Activated CD4-positive, alpha-beta T cell treated with anti-CD3 and anti-CD28 coated beads for 4 hours (primary cell): ENCODE results near the gene REXO5.
"Not testable (repeated sequence)": the region's sequence is repeated elsewhere in the genome, so short reads cannot be mapped to it uniquely, and the experiment has no call there.

Source experiments
- DNase-seq, 2 donors: peaks; one replicate each; pipeline ENCODE4 v3.0.0-alpha.2; 2020

The REXO5 gene, protein sequence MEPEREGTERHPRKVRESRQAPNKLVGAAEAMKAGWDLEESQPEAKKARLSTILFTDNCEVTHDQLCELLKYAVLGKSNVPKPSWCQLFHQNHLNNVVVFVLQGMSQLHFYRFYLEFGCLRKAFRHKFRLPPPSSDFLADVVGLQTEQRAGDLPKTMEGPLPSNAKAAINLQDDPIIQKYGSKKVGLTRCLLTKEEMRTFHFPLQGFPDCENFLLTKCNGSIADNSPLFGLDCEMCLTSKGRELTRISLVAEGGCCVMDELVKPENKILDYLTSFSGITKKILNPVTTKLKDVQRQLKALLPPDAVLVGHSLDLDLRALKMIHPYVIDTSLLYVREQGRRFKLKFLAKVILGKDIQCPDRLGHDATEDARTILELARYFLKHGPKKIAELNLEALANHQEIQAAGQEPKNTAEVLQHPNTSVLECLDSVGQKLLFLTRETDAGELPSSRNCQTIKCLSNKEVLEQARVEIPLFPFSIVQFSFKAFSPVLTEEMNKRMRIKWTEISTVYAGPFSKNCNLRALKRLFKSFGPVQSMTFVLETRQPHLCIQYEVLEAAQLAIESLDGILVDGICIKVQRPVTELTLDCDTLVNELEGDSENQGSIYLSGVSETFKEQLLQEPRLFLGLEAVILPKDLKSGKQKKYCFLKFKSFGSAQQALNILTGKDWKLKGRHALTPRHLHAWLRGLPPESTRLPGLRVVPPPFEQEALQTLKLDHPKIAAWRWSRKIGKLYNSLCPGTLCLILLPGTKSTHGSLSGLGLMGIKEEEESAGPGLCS

DNA sequence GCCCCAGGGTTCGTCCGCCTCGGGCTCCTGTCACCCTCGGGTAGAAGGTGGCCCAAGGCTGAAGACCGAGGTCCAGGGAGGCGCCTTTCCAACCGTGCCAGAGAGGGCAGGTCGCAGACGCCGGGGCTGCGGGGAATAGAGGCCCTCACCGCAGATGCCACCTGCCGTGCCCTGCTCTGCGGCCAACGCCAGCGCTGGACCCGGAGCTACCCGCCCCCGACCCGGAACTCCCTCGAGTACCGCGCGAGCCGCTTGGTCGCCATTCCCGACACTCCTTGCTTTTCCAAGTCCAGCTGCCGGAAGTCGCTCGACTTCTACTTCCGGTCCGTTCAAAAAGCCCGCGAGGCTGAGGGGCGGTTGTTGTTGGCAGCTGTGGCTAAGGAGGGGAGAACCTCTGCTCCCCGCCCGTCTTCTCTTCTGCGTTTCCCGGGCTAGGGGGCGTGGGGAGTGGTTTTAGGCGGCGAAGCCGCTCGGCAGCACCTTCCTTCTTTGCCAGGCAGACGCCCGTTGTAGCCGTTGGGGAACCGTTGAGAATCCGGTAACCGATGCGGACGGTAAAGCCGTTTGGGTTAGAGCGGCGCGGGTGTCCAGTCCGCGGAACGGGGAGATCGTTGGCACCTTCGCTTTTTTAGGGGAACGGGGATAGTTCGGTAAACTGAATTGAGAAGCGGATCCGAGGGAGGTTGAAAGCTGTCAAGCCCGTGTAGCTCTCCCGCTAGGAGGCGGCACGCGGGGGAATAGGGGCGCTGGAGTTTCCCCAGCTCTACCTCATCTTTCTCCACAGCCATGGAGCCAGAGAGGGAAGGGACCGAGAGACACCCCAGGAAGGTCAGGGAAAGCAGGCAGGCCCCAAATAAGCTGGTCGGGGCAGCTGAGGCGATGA, at the start of gene REXO5, which contains the start of gene ERI2:
REXO5 (plus strand) TSS at position 360 of the 883 bp plus-strand sequence; CDS start at position 787, 427 bp downstream.
ERI2 (minus strand) TSS at position 305 of the 883 bp plus-strand sequence; CDS start at position 263, 42 bp downstream.
- peak; percentile 59 to 66 for DNase-seq

DNA sequence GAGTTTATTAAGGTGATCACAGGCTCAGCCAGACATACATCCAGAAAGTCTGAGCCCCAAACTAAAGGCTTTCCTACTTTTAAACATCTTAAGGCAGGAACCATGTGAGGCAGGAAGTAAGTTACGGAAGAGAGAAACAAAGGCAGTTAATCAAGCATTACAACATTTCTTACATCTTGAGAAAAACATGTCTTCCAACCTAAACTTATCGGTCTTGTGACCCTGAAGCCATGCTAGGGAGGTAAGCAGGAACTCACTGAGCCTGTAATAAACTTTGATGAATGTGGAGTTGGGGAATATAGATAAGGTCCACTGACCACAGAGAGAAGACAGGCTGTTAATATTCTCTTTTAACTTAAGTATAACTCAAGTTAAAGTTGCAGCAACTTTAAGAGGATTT, 46.0 kb upstream of the REXO5 start:
- DNase-seq, result no peak

DNA sequence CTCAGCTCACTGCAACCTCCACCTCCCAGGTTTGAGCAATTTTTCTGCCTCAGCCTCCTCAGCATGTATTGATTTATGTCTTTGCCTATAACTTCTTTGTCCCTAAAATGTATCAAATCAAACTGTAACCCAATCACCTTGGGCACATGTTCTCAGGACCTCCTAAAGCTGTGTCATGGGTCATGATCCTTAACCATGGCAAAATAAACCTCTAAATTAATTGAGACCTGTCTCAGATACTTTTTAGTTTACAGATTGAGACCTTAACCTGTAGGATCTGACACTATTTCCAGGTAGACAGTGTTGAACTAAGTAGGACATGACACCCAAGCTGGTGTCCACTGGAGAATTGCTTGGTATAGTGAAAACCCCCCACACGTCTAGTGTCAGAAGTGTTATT, 45.2 kb upstream of the REXO5 start:
- DNase-seq, result no peak

DNA sequence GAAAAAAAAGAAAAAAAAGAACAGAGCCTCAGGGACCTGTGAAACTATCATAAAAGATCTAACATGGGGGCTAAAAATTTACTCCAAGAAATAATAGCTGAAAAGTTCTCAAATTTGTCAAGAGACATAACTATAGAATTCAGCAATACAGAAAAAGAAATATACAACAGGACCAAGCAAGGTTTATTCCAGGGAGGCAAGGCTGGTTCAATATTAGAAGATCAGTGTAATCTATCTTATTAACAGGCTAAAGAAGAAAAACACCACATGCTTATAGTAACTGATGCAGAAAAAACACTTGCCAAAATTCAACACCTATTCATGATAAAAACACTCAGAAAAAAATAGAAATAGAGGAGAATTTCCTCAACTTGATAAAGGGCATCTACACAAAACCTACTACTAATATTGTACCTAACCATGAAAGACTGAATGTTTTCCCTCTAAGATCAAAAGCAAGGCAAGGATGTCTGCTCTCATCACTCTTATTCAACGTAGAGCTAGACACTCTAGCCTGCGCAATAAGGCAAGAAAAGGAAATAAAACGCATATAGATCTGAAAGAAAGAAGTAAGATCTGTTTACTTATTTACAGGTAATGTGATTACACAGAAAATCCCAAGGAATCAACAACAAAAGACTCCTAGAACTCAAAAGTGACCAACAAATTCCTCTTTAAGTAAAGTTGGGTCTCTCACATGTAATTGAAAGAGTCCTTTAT, 43.8 kb upstream of the REXO5 start:
- no peak for DNase-seq

DNA sequence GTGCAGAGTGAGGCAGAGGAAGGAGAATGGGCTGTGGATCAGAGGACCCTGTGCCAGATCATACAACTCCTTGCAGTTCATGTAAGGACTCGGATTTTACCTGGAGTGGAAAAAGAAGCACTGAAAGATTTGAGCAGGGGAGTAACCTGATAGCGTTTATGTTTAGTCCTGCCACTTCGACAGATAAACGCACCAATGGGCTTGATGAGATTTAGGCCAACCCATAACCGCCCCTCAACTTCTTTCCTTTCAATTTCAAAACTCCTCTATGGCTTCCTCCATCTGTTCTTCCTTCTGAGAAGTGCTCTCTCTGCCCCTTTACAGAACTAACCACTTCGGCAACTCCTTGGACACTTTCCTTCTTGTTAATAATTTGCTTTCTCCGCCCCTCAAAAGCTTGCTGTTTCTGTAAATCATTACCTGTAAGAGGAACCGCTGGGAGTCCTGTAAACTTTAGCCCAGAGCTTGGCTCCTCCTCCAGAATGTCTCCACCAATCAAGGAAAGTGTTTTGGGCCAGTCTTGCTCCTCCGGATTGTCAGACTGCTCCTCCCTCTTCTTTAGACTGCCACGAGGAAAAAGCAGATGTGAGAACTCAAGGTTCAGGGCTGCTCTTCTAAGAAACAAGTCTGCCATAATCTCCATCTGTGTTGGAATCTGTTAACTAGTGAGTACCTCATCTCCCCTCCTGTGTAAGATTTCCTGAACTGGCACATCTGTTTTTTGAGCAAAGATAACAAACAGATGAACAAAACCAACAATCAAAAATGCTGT, 42.7 kb upstream of the REXO5 start, which contains the start of gene ACSM3:
ACSM3 (plus strand) TSS at position 554 of the 772 bp plus-strand sequence. CDS start 6,021 bp downstream, outside the sequence.
- DNase-seq, result peak; percentile 53 to 68

DNA sequence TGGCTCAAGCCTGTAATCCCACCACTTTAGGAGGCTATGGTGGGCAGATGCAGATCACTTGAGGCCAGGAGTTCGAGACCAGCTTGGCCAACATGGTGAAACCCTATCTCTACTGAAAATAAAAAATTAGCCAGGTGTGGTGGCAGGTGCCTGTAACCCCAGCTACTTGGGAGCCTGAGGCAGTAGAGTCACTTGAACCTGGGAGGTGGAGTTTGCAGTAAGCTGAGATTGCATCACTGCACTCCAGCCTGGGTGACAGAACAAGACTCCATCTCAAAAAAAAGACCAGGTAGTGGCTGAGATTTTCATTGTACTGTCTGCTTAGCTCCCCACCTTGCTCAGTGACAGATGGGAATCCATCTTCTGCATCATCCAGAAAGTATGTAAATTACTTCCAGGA, 41.9 kb upstream of the REXO5 start:
- DNase-seq, result not testable (repeated sequence)

DNA sequence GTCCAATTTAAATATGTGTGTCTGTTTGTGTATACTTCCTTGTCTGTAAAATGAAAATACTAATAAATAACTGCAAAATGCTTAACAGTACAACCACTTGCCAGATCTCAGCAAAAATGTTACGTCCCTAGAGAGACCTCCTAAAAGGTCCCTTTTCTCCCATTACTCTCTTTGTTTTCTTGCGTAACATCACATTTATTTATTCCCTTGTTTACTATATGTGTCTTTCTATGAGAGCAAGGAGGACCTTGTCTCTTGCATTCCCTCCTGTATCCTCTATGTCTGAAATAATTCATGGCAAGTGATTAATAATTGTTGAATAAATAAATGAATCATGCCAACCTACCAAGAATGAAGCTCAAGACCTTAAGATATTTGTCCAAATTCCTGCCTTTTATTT, 40.6 kb upstream of the REXO5 start:
- no peak for DNase-seq

DNA sequence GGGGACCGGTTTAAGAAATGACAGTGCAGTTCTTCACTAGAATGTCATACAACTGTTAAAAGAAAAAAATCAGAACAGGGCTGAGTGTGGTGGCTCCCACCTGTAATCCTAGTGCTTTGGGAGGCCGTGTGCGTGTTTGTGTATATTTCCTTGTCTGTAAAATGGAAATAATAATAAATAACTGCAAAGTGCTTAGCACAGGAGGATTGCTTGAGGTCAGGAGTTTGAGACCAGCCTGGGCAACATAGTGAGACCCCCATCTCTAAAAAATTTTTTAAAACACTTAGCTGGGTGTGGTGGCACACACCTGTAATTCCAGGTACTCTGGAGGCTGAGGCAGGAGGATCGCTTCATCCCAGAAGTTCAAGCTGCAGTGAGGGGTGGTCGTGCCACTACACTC, 40.0 kb upstream of the REXO5 start:
- DNase-seq, result no peak

DNA sequence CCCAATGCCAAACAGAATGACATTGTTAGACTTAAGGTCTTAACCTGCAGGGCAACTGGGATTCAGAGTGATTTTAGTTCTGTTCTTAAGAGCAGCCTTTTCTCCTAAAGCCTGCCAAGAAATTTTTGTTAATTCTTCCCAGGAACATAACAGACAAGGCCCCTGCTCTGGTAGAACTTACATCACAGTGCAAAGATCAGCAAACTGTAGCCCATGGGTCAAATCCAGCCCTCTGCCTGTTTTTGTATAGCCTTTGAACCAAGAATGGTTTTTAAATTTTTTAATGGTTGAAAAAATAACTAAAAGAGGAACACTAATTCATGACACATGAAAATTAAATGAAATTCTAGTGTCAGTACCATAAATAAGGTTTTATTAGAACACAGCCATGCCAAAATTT, 38.8 kb upstream of the REXO5 start:
- no peak for DNase-seq

DNA sequence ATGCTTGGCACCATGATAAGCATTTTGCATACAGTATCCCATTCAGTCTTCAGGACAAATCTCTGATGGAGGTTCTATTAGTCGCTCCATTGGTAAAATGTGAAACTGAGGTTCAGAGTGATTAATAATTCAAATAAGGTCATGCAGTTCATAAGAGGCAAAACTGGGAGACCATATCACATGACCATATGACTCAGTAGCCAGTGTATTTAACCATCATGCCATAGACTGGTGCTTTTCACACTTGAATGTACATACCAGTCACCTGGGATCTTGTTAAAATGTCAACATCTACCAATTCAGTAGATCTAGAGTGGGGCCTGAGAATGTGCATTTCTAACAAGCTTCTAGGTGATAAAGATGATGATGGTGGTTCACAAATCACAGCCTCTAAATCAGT, 38.2 kb upstream of the REXO5 start:
- no peak for DNase-seq

DNA sequence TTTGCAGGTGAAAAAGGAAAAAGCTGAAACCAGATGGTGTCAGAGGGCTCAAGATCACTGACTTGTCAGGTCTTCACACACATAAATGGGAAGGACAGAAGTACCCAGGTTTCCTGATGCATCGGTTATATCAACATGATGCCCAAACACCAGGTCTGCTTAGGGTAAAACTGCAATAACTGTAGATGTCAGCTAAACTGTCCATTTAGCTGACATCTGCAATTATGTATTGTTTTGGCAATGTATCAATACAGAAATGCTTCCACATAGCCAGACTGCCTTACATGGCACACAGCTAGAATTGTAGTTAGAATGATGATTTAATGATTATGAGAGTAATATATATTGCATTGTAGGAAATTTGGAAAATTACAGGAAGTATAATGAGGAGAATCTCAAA, 37.5 kb upstream of the REXO5 start:
- no peak for DNase-seq

DNA sequence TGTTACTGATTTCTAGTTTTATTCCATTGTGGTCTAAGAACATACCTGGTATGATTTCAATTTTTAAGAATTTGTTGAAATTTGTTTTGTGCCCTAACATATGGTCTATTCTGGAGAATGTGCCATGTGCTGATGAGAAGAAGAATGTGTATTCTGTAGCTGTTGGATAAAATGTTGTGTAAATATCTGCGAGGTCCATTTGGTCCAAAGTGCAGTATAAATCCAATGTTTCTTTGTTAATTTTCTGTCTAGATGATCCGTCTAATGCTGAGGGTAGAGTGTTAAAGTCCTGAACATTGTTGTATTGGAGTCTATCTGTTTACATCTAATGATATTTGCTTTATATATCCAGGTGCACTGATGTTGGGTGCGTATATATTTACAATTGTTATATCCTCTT, 32.6 kb upstream of the REXO5 start:
- no peak for DNase-seq

DNA sequence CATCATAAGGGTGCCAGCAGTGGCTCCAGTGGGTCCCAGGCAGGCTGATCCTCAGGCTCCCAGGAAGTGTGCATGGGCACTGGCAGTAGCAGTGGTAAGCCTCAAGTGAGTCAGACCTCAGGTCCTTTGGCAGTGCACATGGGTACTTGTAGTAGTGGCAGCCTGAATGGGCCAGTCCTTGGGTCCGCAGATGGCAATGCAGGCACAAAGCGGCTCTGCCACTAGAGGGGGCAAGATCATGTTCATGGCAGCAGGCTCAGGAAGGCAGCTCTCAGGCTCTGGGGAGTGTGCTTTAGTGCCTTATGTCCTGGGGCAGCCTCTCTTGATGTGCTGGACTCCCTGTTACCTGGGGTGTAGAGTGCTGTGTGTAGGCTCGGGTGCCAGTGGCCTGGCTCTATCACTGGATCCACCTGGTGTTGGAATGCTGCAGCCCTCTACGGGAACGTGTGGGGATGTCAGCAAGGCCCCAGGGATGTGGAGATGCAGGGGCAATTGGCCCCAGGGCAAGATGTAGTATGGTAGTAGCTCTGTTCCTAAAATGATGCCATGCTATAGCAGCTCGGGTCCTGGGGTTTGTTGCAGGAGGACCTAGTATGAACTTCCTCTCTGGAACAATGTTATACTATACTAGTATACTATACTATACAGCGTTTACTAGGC, 31.5 kb upstream of the REXO5 start:
- DNase-seq, result peak; percentile 41 to 52

DNA sequence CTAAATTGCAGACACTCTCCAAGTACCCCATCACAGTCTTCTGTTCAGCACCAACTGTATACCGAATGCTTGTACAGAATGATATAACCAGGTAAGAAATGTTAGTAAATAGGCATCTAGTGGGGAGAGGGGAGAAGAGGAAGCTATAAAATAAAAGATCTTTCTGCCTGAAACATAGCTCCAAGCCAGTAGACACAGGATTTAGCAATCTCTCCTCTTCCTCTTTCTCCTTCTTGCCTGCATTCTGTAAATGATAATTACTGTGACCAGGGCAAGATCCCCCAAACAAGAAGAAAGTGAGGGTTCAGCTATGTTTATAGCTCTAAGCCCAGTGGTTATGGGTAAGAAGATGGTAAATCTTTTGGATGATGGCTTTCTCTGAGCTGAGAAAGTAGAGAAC, 24.6 kb upstream of the REXO5 start:
- DNase-seq, result no peak

DNA sequence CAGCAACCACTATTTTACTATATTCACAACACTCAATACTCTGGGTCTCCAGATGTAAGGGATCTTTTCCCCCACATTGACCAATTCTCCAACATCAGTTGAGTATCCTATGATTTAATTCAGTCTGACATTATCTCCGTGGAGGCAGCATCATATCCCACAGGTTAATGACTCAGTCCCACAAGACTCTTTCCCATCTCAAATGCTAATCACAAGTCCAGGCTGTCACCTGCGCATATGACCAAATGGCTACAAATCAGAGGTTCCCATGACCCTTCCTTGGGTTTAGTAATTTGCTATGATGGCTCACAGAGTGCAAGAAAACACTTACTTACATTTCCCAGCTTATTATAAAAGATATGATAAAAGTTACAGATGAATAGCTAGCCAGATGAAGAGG, 23.9 kb upstream of the REXO5 start:
- no peak for DNase-seq

DNA sequence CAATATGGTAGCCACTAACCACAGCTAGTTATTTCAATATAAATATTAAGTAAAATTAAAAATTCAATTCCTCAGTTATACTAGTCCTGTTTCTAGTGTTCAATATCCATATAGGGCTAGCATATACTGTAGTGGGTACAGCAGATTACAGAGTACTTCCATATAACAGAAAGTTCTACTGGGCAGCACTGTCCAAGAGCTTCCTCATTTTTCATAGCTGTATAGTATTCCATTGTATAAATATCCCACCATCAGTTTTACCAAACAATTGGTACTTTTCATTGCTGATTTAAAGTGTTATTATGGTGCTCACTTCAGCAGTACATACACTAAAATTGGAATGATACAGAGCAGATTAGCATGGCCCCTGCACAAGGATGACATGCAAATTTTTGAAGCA, 22.1 kb upstream of the REXO5 start:
- DNase-seq, result no peak

DNA sequence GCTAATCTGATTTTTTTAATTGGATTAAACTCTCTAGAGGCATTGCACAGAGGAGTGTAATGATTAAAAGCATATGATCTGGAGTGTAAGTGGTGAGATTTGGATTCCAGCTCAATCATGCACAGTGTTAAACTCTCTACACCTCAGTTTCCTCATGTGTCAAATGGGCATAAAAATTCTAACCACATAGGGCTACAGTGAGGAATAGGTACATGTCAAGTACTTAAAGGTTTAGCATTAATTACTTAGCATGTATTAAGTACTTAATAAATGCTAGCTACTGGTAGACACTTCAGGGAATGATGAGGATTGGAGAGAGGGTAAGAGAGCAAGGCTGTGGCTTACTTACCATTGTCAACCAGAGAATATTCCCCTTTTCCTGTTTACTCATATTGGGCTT, 17.2 kb upstream of the REXO5 start:
- DNase-seq, result no peak

DNA sequence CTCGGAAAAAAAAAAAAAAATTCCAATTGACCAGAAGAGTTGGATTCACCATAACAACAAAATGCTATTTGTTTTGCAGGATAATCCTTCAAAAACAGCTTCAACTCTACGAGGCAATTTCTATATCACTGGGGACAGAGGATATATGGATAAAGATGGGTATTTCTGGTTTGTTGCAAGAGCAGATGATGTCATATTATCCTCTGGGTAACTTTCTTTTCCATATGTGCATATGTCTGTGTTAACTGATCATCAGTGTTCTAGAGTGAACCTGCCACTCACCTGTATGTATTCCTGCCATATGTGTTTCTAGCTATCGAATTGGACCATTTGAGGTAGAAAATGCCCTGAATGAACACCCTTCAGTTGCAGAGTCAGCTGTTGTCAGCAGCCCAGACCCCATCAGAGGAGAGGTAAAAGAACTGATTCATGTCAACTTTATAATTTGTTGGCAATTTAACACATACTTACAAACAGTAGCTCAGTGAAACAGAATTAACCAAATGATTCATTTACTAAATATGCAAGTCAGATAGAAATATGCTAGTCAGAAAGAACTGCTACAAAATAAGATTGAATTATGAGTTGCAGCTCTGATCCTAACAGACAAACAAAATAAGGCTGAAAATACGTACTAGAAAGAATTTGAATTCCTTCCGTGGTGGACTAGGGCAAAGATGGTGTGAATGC, 14.3 kb upstream of the REXO5 start:
- DNase-seq, result no peak

DNA sequence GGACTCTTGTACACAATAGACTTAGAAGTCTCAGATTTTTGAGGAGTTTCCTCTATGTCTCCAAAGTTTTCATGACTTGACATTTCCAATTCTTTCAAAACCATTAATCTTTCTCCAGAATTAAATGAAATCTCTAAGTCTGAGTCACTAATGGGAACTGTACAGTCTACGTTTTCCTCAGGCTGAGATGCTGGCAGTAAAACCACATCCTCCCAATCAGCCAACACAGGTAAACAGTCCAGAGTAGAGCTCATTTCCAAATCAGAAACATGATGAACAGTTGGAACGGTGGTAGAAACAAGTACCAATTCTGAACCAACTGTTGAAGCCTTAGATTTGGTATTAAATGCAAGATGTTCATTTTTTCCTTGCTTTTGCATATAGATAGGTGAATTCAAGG, 8.0 kb upstream of the REXO5 start:
- no peak for DNase-seq

DNA sequence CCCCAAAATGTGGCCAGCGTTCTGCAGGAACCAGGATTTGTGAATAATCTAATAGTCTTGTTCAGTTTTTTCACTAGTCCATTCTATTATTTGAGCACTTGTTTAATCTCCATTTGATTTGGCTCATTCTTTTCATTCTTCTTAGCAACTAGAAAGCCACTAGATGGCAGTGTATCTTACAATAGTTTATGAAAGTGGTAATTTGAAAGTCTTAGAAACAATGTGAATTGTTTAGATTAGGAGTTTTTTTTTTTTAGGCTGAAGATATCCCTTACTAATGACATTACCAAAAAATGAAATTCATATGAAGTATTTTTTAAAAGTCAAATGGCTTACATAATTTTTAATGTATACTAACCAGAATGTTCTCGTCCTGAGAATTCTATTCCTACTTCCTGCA, 6.7 kb upstream of the REXO5 start:
- no peak for DNase-seq
